Measurements from ENCODE around the gene SCGB1D2.

The SCGB1D2 gene

GRCh38 chr11:62217191-62217748 is 24.8 kb upstream of the SCGB1D2 start:
- peak; percentile 72 for TF ChIP-seq CTCF (IDR thresholded peaks at IDR 0.05; ENCODE audit: poor library complexity, severe bottlenecking)
- DNase-seq (ENCODE audit: low spot score) (no peak), ATAC-seq (ENCODE audit: low read depth) (no peak)
- Histone ChIP-seq H3K36me3 (ENCODE audit: low read depth) (no peaks in the 10 kb centered on the region), H3K27me3 (ENCODE audit: insufficient read depth, poor library complexity, severe bottlenecking) (no peaks in the 10 kb centered on the region), H3K27ac (ENCODE audit: poor library complexity, severe bottlenecking) (no peak overlapping the region), H3K4me3 (ENCODE audit: severe bottlenecking) (no peak overlapping the region), H3K9me3 (ENCODE audit: severe bottlenecking) (no peaks in the 10 kb centered on the region), H3K4me1 (ENCODE audit: insufficient read depth, poor library complexity, severe bottlenecking) (no peaks in the 10 kb centered on the region)

GRCh38 chr11:62221498-62221897 is 20.5 kb upstream of the SCGB1D2 start:
- H3K4me1 ChIP-seq (ENCODE audit: insufficient read depth, poor library complexity, severe bottlenecking): no peaks in the 10 kb centered on the region
- H3K27me3 ChIP-seq (ENCODE audit: insufficient read depth, poor library complexity, severe bottlenecking): no peaks in the 10 kb centered on the region
- peaks cover 13% of the 10 kb centered on the region for H3K9me3 ChIP-seq (ENCODE audit: severe bottlenecking)
- H3K27ac ChIP-seq (ENCODE audit: poor library complexity, severe bottlenecking): no peak overlapping the region
- DNase-seq (ENCODE audit: low spot score) (no peak), ATAC-seq (ENCODE audit: low read depth) (no peak)
- no peaks in the 10 kb centered on the region for H3K36me3 ChIP-seq (ENCODE audit: low read depth)
- TF ChIP-seq CTCF (IDR thresholded peaks at IDR 0.05; ENCODE audit: poor library complexity, severe bottlenecking): no peak
- no peak overlapping the region for H3K4me3 ChIP-seq (ENCODE audit: severe bottlenecking)

GRCh38 chr11:62223095-62223494 is 18.9 kb upstream of the SCGB1D2 start:
- no peak overlapping the region for H3K4me3 ChIP-seq (ENCODE audit: severe bottlenecking)
- H3K27ac ChIP-seq (ENCODE audit: poor library complexity, severe bottlenecking): no peak overlapping the region
- H3K27me3 ChIP-seq (ENCODE audit: insufficient read depth, poor library complexity, severe bottlenecking): no peaks in the 10 kb centered on the region
- ATAC-seq (ENCODE audit: low read depth) (no peak), DNase-seq (ENCODE audit: low spot score) (no peak)
- no peak for TF ChIP-seq CTCF (IDR thresholded peaks at IDR 0.05; ENCODE audit: poor library complexity, severe bottlenecking)
- H3K9me3 ChIP-seq (ENCODE audit: severe bottlenecking): peaks cover 13% of the 10 kb centered on the region
- no peaks in the 10 kb centered on the region for H3K4me1 ChIP-seq (ENCODE audit: insufficient read depth, poor library complexity, severe bottlenecking)
- no peaks in the 10 kb centered on the region for H3K36me3 ChIP-seq (ENCODE audit: low read depth)

GRCh38 chr11:62233730-62234129 is 8.3 kb upstream of the SCGB1D2 start:
- Histone ChIP-seq H3K9me3 (ENCODE audit: severe bottlenecking) (no peaks in the 10 kb centered on the region), H3K4me1 (ENCODE audit: insufficient read depth, poor library complexity, severe bottlenecking) (no peaks in the 10 kb centered on the region), H3K27me3 (ENCODE audit: insufficient read depth, poor library complexity, severe bottlenecking) (peaks cover 17% of the 10 kb centered on the region), H3K27ac (ENCODE audit: poor library complexity, severe bottlenecking) (no peak overlapping the region), H3K4me3 (ENCODE audit: severe bottlenecking) (no peak overlapping the region), H3K36me3 (ENCODE audit: low read depth) (no peaks in the 10 kb centered on the region)
- ATAC-seq (ENCODE audit: low read depth) (no peak), DNase-seq (ENCODE audit: low spot score) (no peak)
- peak; percentile 12 for TF ChIP-seq CTCF (IDR thresholded peaks at IDR 0.05; ENCODE audit: poor library complexity, severe bottlenecking)

- no peak overlapping the region for H3K27ac ChIP-seq (ENCODE audit: poor library complexity, severe bottlenecking)
- H3K4me3 ChIP-seq (ENCODE audit: severe bottlenecking): no peak overlapping the region
- H3K36me3 ChIP-seq (ENCODE audit: low read depth): no peaks in the 10 kb centered on the region
- H3K9me3 ChIP-seq (ENCODE audit: severe bottlenecking): no peaks in the 10 kb centered on the region
- no peak for TF ChIP-seq CTCF (IDR thresholded peaks at IDR 0.05; ENCODE audit: poor library complexity, severe bottlenecking)
- peaks cover 17% of the 10 kb centered on the region for H3K27me3 ChIP-seq (ENCODE audit: insufficient read depth, poor library complexity, severe bottlenecking)
- H3K4me1 ChIP-seq (ENCODE audit: insufficient read depth, poor library complexity, severe bottlenecking): no peaks in the 10 kb centered on the region
- DNase-seq (ENCODE audit: low spot score) (no peak), ATAC-seq (ENCODE audit: low read depth) (no peak)
Observed at GRCh38 chr11:62236187-62236586, 5.9 kb upstream of the SCGB1D2 start.

Data from RWPE2 (cell line).